ENCODE results near the gene MKNK1. TPM values are rescaled to one million over a fixed set of nuclear protein-coding genes. Genes with fewer than 3 reads are reported as not detected.

The MKNK1 gene
- total and polyA plus RNA-seq, 2 of the 4 experiments (the other 2 are of a cell fraction), result 14.3 to 35.2 TPM

- TF ChIP-seq POLR2A (IDR thresholded peaks at IDR 0.05; ENCODE audit: low read depth, low read length), result no peak
These were observed 71.4 kb downstream of the MKNK1 start (continued) for GRCh38 chr1:46532498-46533178.

- H3K23ac ChIP-seq (ENCODE audit: low read depth, low read length), result no peak overlapping the region
- no peak overlapping the region for H3K56ac ChIP-seq (ENCODE audit: extremely low read depth, insufficient read depth, low read length)
- H3K4me2 ChIP-seq (ENCODE audit: low read depth, low read length), result no peak overlapping the region
- DNase-seq, result no peak
- H4K91ac ChIP-seq (ENCODE audit: insufficient read depth, low read depth, low read length), result no peak overlapping the region
- H4K5ac ChIP-seq (ENCODE audit: low read depth, low read length), result no peak overlapping the region
- H2AK5ac ChIP-seq (ENCODE audit: low read depth, low read length), result no peak overlapping the region
- H2BK120ac ChIP-seq (ENCODE audit: low read depth, low read length), result no peak overlapping the region
- intact Hi-C loops (cut with micrococcal nuclease) (loop anchor here (10.0 kb wide), 1 partner anchor 643 kb away; no protein-coding TSS in a partner anchor), in situ Hi-C loops (cut with MboI; ENCODE audit: low sequenced_read_pairs) (no loop called here), dilution Hi-C loops (cut with HindIII; ENCODE audit: low sequenced_read_pairs, unreplicated experiment) (no loop called here)
- no peak overlapping the region for H3K27ac ChIP-seq (ENCODE audit: insufficient read depth, low read length)
- no peak overlapping the region for H3K9ac ChIP-seq (ENCODE audit: low read depth, low read length)
- no peak overlapping the region for H2BK15ac ChIP-seq (ENCODE audit: low read depth, low read length)
- no peak overlapping the region for H3K18ac ChIP-seq (ENCODE audit: low read depth, low read length)
- no peak overlapping the region for H2BK5ac ChIP-seq (ENCODE audit: low read depth, low read length, poor library complexity, severe bottlenecking)
- no peak overlapping the region for H2AFZ ChIP-seq (replicated peaks; ENCODE audit: low read length, poor library complexity)
- ChIA-PET CTCF (no interaction called here), POLR2A (ENCODE audit: unreplicated experiment) (no interaction called here)
- peaks cover 61% of the 10 kb centered on the region for H3K27me3 ChIP-seq (ENCODE audit: control insufficient read depth, insufficient read depth, low read length)
- no peak overlapping the region for H3K14ac ChIP-seq (replicated peaks; ENCODE audit: low read depth, low read length)
- no peak overlapping the region for H3K4me3 ChIP-seq (ENCODE audit: insufficient read depth, low read depth, low read length)
- no TSS peak for BruUV-seq (replicated peaks)
- WGBS, 2 experiments (ENCODE audit: extremely low coverage in 2 of 2, insufficient read length in 1 of 2), result no CpG with 5 or more reads among the region's 3 CpGs
- H3K79me1 ChIP-seq (ENCODE audit: low read depth in 1 of 2, low read length in 2 of 2), result no peaks in the 10 kb centered on the region
- H3K4ac ChIP-seq (ENCODE audit: low read depth, low read length), result no peak overlapping the region
- TF ChIP-seq CEBPB (IDR thresholded peaks at IDR 0.05; ENCODE audit: low read depth, low read length), result no peak
- no peak for TF ChIP-seq CHD1 (IDR thresholded peaks at IDR 0.05; ENCODE audit: low read depth, low read length)
- TF ChIP-seq SMC3 (IDR thresholded peaks at IDR 0.05; ENCODE audit: low read depth, low read length), result no peak
- TF ChIP-seq MAZ (IDR thresholded peaks at IDR 0.05; ENCODE audit: borderline replicate concordance, low read depth, low read length), result no peak
- TF ChIP-seq NFE2L2 (IDR thresholded peaks at IDR 0.05; ENCODE audit: low read depth, low read length), result no peak
- TF ChIP-seq RFX5 (IDR thresholded peaks at IDR 0.05; ENCODE audit: low read depth, low read length), result no peak
- no peak for TF ChIP-seq RAD21 (IDR thresholded peaks at IDR 0.05; ENCODE audit: low read length)
- no peak for TF ChIP-seq RCOR1 (IDR thresholded peaks at IDR 0.05; ENCODE audit: insufficient replicate concordance, low read length)
- no peak for TF ChIP-seq MAFK (IDR thresholded peaks at IDR 0.05; ENCODE audit: low read depth, low read length)
- no peak for TF ChIP-seq FOS (IDR thresholded peaks at IDR 0.05; ENCODE audit: low read depth, low read length)
- no peak for TF ChIP-seq CTCF (conservative IDR thresholded peaks at IDR 0.05; ENCODE audit: low read depth, low read length)
- H3K36me3 ChIP-seq (ENCODE audit: control insufficient read depth, insufficient read depth, low read length), result no peaks in the 10 kb centered on the region
- no peak for ATAC-seq (ENCODE audit: low read depth)
- H2BK20ac ChIP-seq (ENCODE audit: low read depth, low read length), result no peak overlapping the region
- no peak overlapping the region for H4K8ac ChIP-seq (ENCODE audit: low read depth in 2 of 2, low read length in 2 of 2)
- no peaks in the 10 kb centered on the region for H3K9me3 ChIP-seq (ENCODE audit: control insufficient read depth, insufficient read depth, low read length)
- H3K9me1 ChIP-seq (ENCODE audit: insufficient read depth, low read length), result no peaks in the 10 kb centered on the region
- peak overlapping the region; percentile 67 for H2AK9ac ChIP-seq (replicated peaks; ENCODE audit: low read depth, low read length, poor library complexity)
- H3K4me1 ChIP-seq (ENCODE audit: control insufficient read depth, insufficient read depth, low read length), result no peaks in the 10 kb centered on the region
- no peaks in the 10 kb centered on the region for H4K20me1 ChIP-seq (ENCODE audit: insufficient read depth, low read length)
These were observed 72.0 kb downstream of the MKNK1 start for GRCh38 chr1:46532095-46532494.

Measured in IMR-90 (cell line).